Activated CD4-positive, alpha-beta T cell treated with anti-CD3 and anti-CD28 coated beads, Interleukin-2, amount 10 ng/mL, durations not matched to agents 7 days and 5 days (primary cell): ENCODE measurements around the gene RBM34. TPM values are rescaled to one million over a fixed set of nuclear protein-coding genes. Genes with fewer than 3 reads are reported as not detected.
"Not testable (repeated sequence)": the region's sequence is repeated elsewhere in the genome, so short reads cannot be mapped to it uniquely, and the experiment has no call there.

Experiments
- CTCF ChIA-PET: fragments of 350-600 bp; sonication (Branson Sonifier 250); formaldehyde crosslinking; loops from one replicate; lab custom pipeline; 2021; ENCODE audit warnings: antibody characterized with exemption; lab: Charles Lee
- POLR2A ChIA-PET: fragments of 350-600 bp; sonication (Branson Sonifier 250); formaldehyde crosslinking; loops from one replicate; lab custom pipeline; 2021; ENCODE audit warnings: antibody characterized with exemption; lab: Charles Lee
- DNase-seq: peaks from one replicate; pipeline ENCODE4 v3.0.0-alpha.2; 2020
- H3K27ac Mint-ChIP-seq: one replicate; pipeline ENCODE4 v1.8.0; 2021; ENCODE audit warnings: mild to moderate bottlenecking, moderate library complexity, mixed read lengths
- H3K27me3 Mint-ChIP-seq: one replicate; pipeline ENCODE4 v1.8.0; 2021; ENCODE audit warnings: mixed read lengths
- H3K36me3 Mint-ChIP-seq: one replicate; pipeline ENCODE4 v1.8.0; 2021; ENCODE audit warnings: low read depth, mixed read lengths
- H3K4me1 Mint-ChIP-seq: one replicate; pipeline ENCODE4 v1.8.0; 2021; ENCODE audit warnings: mixed read lengths
- H3K4me3 Mint-ChIP-seq: one replicate; pipeline ENCODE4 v1.8.0; 2021; ENCODE audit warnings: mild to moderate bottlenecking, moderate library complexity, mixed read lengths
- H3K9me3 Mint-ChIP-seq: one replicate; pipeline ENCODE4 v1.8.0; 2021; ENCODE audit warnings: mixed read lengths
- total RNA-seq, 2 experiments: library from RNA; stranded (reverse); gene quantifications; one replicate each; pipeline ENCODE4 v1.2.3, GENCODE V29; 2021

The RBM34 gene
- total RNA-seq, 2 experiments from 2014 or later = 112 to 116 TPM

GRCh38 chr1:235107368-235108184 is 53.5 kb downstream of the RBM34 start:
- no peak for DNase-seq
- Mint-ChIP-seq H3K27ac (no peak overlapping the region), H3K4me1 (peaks cover 42% of the 10 kb centered on the region), H3K9me3 (no peaks in the 10 kb centered on the region), H3K27me3 (no peaks in the 10 kb centered on the region), H3K4me3 (no peak overlapping the region), H3K36me3 (peaks cover 52% of the 10 kb centered on the region)
- POLR2A ChIA-PET = no interaction called here
- CTCF ChIA-PET = interaction anchor here (0.6 to 4.0 kb wide), 10 partner anchors 9 to 981 kb away, joined by 3 to 32 read pairs (median 4); no protein-coding TSS in a partner anchor

DNA sequence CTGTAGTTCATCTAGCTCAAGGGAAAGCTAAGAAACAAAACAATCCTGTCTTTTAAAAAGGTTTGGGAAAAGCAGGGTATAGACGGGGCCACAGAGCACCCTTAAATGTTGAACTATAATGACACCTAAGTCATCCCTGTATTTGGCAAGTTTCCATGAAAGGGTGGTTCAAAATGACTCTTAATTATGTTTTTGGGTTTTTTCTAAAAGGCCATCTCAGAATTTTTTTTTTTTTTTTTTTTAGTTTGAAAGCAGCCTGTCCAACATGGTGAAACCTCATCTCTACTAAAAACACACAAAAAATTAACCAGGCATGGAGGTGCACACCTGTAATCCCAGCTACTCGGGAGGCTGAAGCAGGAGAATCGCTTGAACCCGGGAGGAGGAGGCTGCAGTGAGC is 54.6 kb downstream of the RBM34 start:
- no peaks in the 10 kb centered on the region for H3K9me3 Mint-ChIP-seq
- ChIA-PET POLR2A (no interaction called here), CTCF (interaction anchor here (0.7 to 4.0 kb wide), 4 partner anchors 10 to 619 kb away, joined by 3 to 32 read pairs (median 6); no protein-coding TSS in a partner anchor)
- H3K36me3 Mint-ChIP-seq = peaks cover 47% of the 10 kb centered on the region
- no peak for DNase-seq
- no peak overlapping the region for H3K4me3 Mint-ChIP-seq
- peaks cover 51% of the 10 kb centered on the region for H3K4me1 Mint-ChIP-seq
- peaks cover 4% of the 10 kb centered on the region for H3K27me3 Mint-ChIP-seq
- peak overlapping the region; percentile 46 for H3K27ac Mint-ChIP-seq

DNA sequence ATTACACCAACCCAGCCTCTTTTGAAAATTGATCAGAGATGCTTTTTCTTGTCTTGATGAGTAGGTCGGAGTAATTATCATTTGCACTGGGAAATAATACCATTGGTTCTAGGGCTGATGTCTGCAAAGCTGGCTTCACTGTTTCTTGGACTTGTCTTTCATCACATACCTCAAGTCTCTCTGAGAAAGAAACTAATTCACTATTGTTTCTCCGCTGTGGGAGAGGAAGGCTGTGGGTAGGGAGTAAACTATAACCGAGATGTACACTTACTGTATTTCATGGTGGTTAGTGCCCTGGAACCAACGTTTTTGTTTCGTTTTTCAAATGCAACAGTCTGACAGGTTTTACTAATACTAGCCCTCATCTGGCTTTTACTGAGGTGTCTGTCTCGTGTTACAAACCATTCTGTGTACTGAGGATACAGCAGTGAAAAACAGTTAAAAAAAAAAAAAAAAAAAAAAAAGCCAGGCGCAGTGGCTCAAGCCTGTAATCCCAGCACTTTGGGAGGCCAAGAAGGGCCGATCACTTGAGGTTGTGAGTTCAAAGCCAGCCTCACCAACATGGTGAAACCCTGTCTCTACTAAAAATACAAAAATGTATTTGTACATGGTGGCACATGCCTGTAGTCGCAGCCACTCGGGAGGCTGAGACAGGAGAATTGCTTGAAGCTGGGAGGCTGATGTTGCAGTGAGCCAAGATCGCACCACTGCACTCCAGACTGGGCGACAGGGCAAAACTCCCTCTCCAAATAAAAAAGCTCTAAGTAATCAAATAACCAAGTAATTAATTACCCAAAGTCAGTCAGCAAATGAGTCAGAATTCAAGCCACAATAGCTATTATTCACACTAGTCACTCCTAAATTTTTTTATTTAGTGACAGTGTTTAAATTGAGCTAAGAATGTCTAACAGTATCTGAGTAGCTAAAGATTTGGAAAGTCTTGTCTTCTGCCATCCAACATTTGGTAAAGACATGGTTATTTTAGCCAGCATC is 55.7 kb downstream of the RBM34 start:
- H3K36me3 Mint-ChIP-seq = peaks cover 38% of the 10 kb centered on the region
- ChIA-PET POLR2A (interaction anchor here (0.7 kb wide), 1 partner anchor 19 kb away, joined by 4 read pairs; no protein-coding TSS in a partner anchor), CTCF (interaction anchor here (0.6 to 4.0 kb wide), 16 partner anchors 9 to 652 kb away, joined by 3 to 32 read pairs (median 4); no protein-coding TSS in a partner anchor)
- peak overlapping the region; percentile 83 for H3K27ac Mint-ChIP-seq
- peak overlapping the region; percentile 44 for H3K4me3 Mint-ChIP-seq
- DNase-seq = peak; percentile 30
- H3K4me1 Mint-ChIP-seq = peaks cover 56% of the 10 kb centered on the region
- H3K9me3 Mint-ChIP-seq = no peaks in the 10 kb centered on the region
- H3K27me3 Mint-ChIP-seq = peaks cover 4% of the 10 kb centered on the region

DNA sequence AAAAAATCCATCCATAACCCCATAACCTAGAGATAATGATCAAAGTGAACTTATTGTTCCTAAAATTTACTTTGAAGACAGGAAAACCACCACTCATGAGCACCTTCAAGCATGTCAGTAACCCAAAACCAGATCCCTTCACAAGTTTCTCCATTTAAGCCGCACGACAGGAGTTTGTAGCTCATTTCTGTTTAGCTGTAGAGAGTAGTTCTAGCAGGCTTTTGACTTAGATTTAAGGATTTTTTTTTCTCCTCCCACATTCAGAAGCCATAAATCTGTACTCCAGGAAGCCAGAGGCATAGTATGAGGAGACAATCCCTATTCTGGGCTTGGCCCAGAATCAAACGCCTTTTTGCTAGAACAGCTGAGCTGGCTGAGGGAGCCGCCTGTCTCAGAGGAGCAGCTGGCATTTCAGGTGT is 58.0 kb downstream of the RBM34 start:
- peak; percentile 57 for DNase-seq
- ChIA-PET POLR2A (interaction anchor here (0.6 to 0.7 kb wide), 2 partner anchors 56 to 401 kb away, joined by 3 to 6 read pairs; partner anchors contain the start of gene B3GALNT2), CTCF (interaction anchor here (0.7 to 1.5 kb wide), 3 partner anchors 31 to 604 kb away, joined by 3 read pairs; no protein-coding TSS in a partner anchor)
- Mint-ChIP-seq H3K27ac (peak overlapping the region; percentile 82), H3K27me3 (peaks cover 4% of the 10 kb centered on the region), H3K4me1 (peaks cover 52% of the 10 kb centered on the region), H3K4me3 (peak overlapping the region; percentile 40), H3K9me3 (no peaks in the 10 kb centered on the region), H3K36me3 (peaks cover 16% of the 10 kb centered on the region)

DNA sequence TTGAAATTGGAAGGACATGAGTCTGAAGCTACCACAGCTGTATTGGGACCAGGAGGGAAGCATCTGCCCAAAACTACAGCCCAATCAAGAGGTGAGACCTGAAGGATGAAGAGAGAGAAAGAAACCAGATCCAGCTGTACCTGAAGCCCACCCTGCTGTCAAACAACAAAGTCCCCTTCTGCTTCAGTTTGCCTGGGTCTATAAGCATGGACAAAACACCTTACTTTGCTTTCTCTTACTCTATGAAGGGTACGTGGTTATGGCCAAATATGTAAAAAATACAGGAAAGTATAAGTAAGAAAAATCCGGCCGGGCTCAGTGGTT is 58.8 kb downstream of the RBM34 start:
- DNase-seq = no peak
- Mint-ChIP-seq H3K36me3 (peaks cover 10% of the 10 kb centered on the region), H3K9me3 (no peaks in the 10 kb centered on the region), H3K4me1 (peaks cover 49% of the 10 kb centered on the region), H3K27me3 (peaks cover 4% of the 10 kb centered on the region), H3K4me3 (no peak overlapping the region), H3K27ac (no peak overlapping the region)
- ChIA-PET CTCF (no interaction called here), POLR2A (interaction anchor here (0.7 kb wide), 1 partner anchor 402 kb away, joined by 6 read pairs; the partner anchor contains the start of gene B3GALNT2)

- Mint-ChIP-seq H3K9me3 (no peaks in the 10 kb centered on the region), H3K36me3 (peaks cover 5% of the 10 kb centered on the region), H3K27me3 (peaks cover 4% of the 10 kb centered on the region), H3K4me1 (peaks cover 44% of the 10 kb centered on the region), H3K4me3 (no peak overlapping the region), H3K27ac (no peak overlapping the region)
- CTCF ChIA-PET = no interaction called here
- DNase-seq = no peak
- POLR2A ChIA-PET = interaction anchor here (1.1 kb wide), 1 partner anchor 403 kb away, joined by 3 read pairs; no protein-coding TSS in a partner anchor
These were observed 59.3 kb downstream of the RBM34 start for GRCh38 chr1:235101558-235102258.

DNA sequence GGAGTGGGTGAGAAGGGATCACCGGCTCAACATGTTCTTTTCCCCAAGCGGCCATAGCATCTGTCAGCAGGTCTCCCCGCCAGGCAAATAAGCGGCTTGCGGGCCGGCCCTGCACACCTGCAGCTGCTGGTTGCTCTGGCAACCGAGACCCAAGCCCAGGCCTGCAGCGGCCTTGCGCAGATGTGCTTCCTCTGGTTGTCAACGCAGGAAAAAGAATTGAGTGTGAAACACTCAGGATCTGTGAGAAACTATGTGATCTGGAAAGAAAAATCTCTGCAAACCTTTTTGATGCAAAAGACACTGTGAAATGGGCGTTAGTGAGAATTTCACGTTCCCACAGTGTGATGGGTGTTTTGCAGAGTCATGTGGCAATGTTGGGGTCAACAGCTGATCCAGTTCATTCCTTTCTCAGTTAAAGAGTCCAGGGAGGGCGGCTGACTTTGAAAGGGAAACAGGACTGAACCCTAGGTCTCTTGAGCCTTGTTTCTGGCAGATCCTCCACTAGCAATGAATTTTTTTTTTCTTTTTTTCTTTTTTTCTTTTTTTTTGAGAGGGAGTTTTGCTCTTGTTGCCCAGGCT is 60.8 kb downstream of the RBM34 start:
- peaks cover 4% of the 10 kb centered on the region for H3K27me3 Mint-ChIP-seq
- ChIA-PET POLR2A (no interaction called here), CTCF (interaction anchor here (0.6 kb wide), 1 partner anchor 654 kb away, joined by 3 read pairs; no protein-coding TSS in a partner anchor)
- no peak for DNase-seq
- no peak overlapping the region for H3K27ac Mint-ChIP-seq
- no peak overlapping the region for H3K4me3 Mint-ChIP-seq
- H3K4me1 Mint-ChIP-seq = peaks cover 38% of the 10 kb centered on the region
- H3K36me3 Mint-ChIP-seq = peaks cover 3% of the 10 kb centered on the region
- no peaks in the 10 kb centered on the region for H3K9me3 Mint-ChIP-seq

DNA sequence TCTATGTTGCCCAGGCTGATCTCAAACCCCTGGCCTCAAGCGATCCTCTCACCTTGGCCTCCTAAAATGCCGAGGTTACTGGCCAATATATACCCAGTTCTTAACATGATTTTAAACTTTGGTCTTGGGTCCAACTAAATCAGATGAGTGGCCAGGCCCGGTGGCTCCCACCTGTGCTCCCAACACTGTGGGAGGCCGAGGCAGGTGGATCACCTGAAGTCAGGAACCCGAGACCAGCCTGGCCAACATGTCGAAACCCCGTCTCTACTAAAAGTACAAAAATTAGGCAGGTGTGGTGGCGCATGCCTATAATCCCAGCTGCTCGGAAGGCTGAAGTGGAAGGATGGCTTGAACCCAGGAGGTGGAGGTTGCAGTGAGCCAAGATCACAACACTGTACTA is 62.1 kb downstream of the RBM34 start:
- Mint-ChIP-seq H3K27ac (no peak overlapping the region), H3K4me1 (peaks cover 27% of the 10 kb centered on the region), H3K4me3 (no peak overlapping the region), H3K36me3 (peaks cover 3% of the 10 kb centered on the region), H3K9me3 (no peaks in the 10 kb centered on the region), H3K27me3 (peaks cover 4% of the 10 kb centered on the region)
- ChIA-PET CTCF (interaction anchor here (1.4 kb wide), 1 partner anchor 242 kb away, joined by 3 read pairs; no protein-coding TSS in a partner anchor), POLR2A (no interaction called here)
- DNase-seq = no peak

GRCh38 chr1:235098547-235098946 is 62.5 kb downstream of the RBM34 start:
- no peaks in the 10 kb centered on the region for H3K36me3 Mint-ChIP-seq
- CTCF ChIA-PET = interaction anchor here (0.6 to 1.4 kb wide), 2 partner anchors 243 to 311 kb away, joined by 3 read pairs; no protein-coding TSS in a partner anchor
- peaks cover 28% of the 10 kb centered on the region for H3K4me1 Mint-ChIP-seq
- peaks cover 4% of the 10 kb centered on the region for H3K27me3 Mint-ChIP-seq
- POLR2A ChIA-PET = no interaction called here
- H3K9me3 Mint-ChIP-seq = no peaks in the 10 kb centered on the region
- DNase-seq = no peak
- H3K27ac Mint-ChIP-seq = no peak overlapping the region
- H3K4me3 Mint-ChIP-seq = no peak overlapping the region

DNA sequence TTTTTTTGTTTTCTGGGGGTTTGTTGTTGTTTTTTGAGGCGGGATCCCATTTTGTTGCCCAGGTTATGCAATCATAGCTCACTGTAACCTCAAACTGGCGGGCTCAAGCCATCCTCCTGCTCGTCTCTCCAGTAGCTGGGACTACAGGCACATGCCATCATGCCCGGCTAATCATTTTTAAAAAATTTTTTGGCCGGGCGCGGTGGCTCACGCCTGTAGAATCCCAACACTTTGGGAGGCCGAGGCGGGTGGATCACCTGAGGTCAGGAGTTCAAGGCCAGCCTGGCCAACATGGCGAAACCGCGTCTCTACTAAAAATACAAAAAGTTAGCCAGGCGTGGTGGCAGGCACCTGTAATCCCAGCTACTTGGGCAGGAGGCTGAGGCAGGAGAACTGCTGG is 63.5 kb downstream of the RBM34 start:
- H3K27ac Mint-ChIP-seq, H3K36me3 Mint-ChIP-seq, H3K4me3 Mint-ChIP-seq, DNase-seq, H3K27me3 Mint-ChIP-seq, H3K9me3 Mint-ChIP-seq, POLR2A ChIA-PET: not testable (repeated sequence)
- CTCF ChIA-PET = interaction anchor here (0.6 to 1.8 kb wide), 3 partner anchors 14 to 772 kb away, joined by 3 to 4 read pairs (median 4); no protein-coding TSS in a partner anchor
- peaks cover 20% of the 10 kb centered on the region for H3K4me1 Mint-ChIP-seq

DNA sequence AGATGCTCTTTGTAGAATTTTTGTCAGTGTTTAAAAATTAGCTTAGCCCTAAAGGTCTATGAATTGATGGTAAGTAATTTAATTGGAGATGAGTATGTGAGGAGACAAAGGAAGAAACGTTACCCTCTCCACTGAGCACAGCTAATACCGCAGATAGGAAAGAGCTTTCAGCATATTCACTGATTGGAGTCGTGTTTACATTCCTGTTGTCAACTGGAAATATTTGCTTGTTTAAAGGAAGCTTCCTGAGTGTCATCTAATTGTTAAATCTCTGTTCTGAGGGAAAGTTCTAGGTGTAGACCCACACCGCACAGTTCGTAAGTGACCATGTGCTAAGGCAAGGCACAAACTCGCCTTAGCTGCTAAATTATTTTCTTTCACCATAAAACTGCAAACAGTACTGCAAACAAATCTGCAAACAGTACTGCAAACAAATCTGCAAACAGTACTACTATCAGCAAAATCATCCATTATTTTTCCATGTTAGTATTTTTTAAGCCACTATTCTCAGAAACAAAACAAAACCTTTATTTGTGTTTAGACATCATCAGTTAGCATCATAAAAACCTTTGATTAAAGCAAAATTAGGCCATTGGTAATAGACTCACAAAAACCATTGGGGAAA is 65.0 kb downstream of the RBM34 start:
- ChIA-PET CTCF (interaction anchor here (1.0 to 2.0 kb wide), 7 partner anchors 9 to 610 kb away, joined by 3 to 10 read pairs (median 4); no protein-coding TSS in a partner anchor), POLR2A (interaction anchor here (0.7 kb wide), 1 partner anchor 19 kb away, joined by 3 read pairs; no protein-coding TSS in a partner anchor)
- Mint-ChIP-seq H3K27me3 (no peaks in the 10 kb centered on the region), H3K27ac (no peak overlapping the region), H3K36me3 (no peaks in the 10 kb centered on the region), H3K9me3 (no peaks in the 10 kb centered on the region), H3K4me1 (peaks cover 9% of the 10 kb centered on the region), H3K4me3 (no peak overlapping the region)
- DNase-seq = no peak
